Spleen (tissue), 11 donors: ENCODE measurements around the gene KCTD20. TPM values are rescaled to one million over a fixed set of nuclear protein-coding genes. Genes with fewer than 3 reads are reported as not detected.
A peak's percentile ranks its signal among the peaks of the same experiment; 100 is the strongest.

Experiments used
- DNase-seq: peaks from one replicate; pipeline ENCODE4 v3.0.0-alpha.2; 2020
- H3K27ac ChIP-seq, 8 donors: fragments of 200-600 bp; sonication (generic) in 7 of 8; 1 replicate in 4 of 8; 2 replicates in 4 of 8; pipeline versions ENCODE4 v1.5.0 to v1.8.0; 2016 to 2021; ENCODE audit warnings: inconsistent platforms in 4 of 8, mild to moderate bottlenecking in 4 of 8, moderate library complexity in 1 of 8
- H3K27me3 ChIP-seq, 7 donors: fragments of 200-600 bp; sonication (generic) in 6 of 7; replicated peaks in 1 of 7; 1 replicate in 4 of 7; 2 replicates in 3 of 7; pipeline versions ENCODE4 v1.5.0 to v1.8.0; 2016 to 2021; ENCODE audit warnings: inconsistent platforms in 3 of 7, mild to moderate bottlenecking in 1 of 7
- H3K36me3 ChIP-seq, 6 donors: fragments of 200-600 bp; sonication (generic) in 5 of 6; 1 replicate in 4 of 6; 2 replicates in 2 of 6; pipeline versions ENCODE4 v1.5.0 to v1.8.0; 2016 to 2021; ENCODE audit warnings: inconsistent platforms in 2 of 6
- H3K4me1 ChIP-seq, 6 donors: fragments of 200-600 bp; sonication (generic) in 5 of 6; 1 replicate in 3 of 6; 2 replicates in 3 of 6; pipeline versions ENCODE4 v1.5.0 to v1.8.0; 2016 to 2021; ENCODE audit warnings: inconsistent platforms in 3 of 6
- H3K4me3 ChIP-seq, 8 donors: fragments of 200-600 bp; sonication (generic) in 7 of 8; 1 replicate in 4 of 8; 2 replicates in 4 of 8; pipeline versions ENCODE4 v1.5.0 to v1.8.0; 2016 to 2021; ENCODE audit warnings: inconsistent platforms in 4 of 8, mild to moderate bottlenecking in 4 of 8, moderate library complexity in 2 of 8
- H3K9me3 ChIP-seq, 8 donors: fragments of 200-600 bp; sonication (generic) in 7 of 8; 1 replicate in 4 of 8; 2 replicates in 4 of 8; pipeline versions ENCODE4 v1.5.0 to v1.8.0; 2016 to 2021; ENCODE audit warnings: inconsistent platforms in 4 of 8
- CTCF ChIP-seq, 11 experiments: fragments of 200-600 bp in 7 of 11; fragments of 450-650 bp in 4 of 11; sonication (generic) in 4 of 11; IDR thresholded peaks in 8 of 11; conservative IDR thresholded peaks in 3 of 11; 1 replicate in 7 of 11; 2 replicates in 4 of 11; pipeline versions ENCODE4 v1.4.0 to v1.8.0; 2016 to 2021; ENCODE audit warnings: antibody characterized with exemption in 11 of 11, inconsistent platforms in 4 of 11, mild to moderate bottlenecking in 1 of 11
- POLR2A ChIP-seq, 3 donors: fragments of 450-650 bp; IDR thresholded peaks; one replicate each; pipeline ENCODE4 v1.5.1; 2017; ENCODE audit warnings: antibody characterized with exemption in 3 of 3, mild to moderate bottlenecking in 1 of 3
- POLR2AphosphoS5 ChIP-seq, 3 donors: sonication (generic); formaldehyde crosslinking; IDR thresholded peaks; one replicate each; pipeline ENCODE4 v1.5.1; 2017; ENCODE audit warnings: antibody characterized with exemption in 3 of 3
- WGBS, 5 donors: extraction: QIAGEN DNeasy Blood & Tissue Kit in 3 of 5; methylation state at CpG; one replicate each; pipeline versions ENCODE4 v1.1.5 to v1.1.7; 2013 to 2018; 5-methylcytosine and 5-hydroxymethylcytosine counted together
- intact Hi-C: fragments of 100-400 bp; cut with DNase I; formaldehyde crosslinking; loops from one replicate; pipeline ENCODE4 v1.15.0; 2023; ENCODE audit warnings: low total_unique reads
- polyA plus RNA-seq, 3 donors: library from polyadenylated mRNA; stranded (reverse); fragments of 200-250 nt; gene quantifications; one replicate each; pipeline ENCODE4 v1.2.1, GENCODE V29; 2013
- total RNA-seq, 7 donors: library from RNA; depleted of rRNA in 3 of 7; stranded (reverse); fragments of >200 nt in 3 of 7; fragmentation: NEBNext Ultra II Directional in 4 of 7; extraction: Animal tissue kit (Norgen Biotek cat#: 25700) in 4 of 7; gene quantifications; one replicate each; pipeline versions ENCODE4 v1.1.0 to v1.2.1, GENCODE V29; 2016 to 2021
- donor health status: healthy with polysubstance abuse.
- donor health status: DM: no; HTN: no; CAD: no; lungs with moderate emphysema.
- donor health status: DM: no; HTN: no; CAD: no.
- donor health status: Bipolar disorder and iron deficiency.
- donor health status: healthy.
- donor health status: DM: no; HTN: no; CAD: no.
- donor health status: DM: yes; HTN: yes; CAD: no.

Gene KCTD20
- total and polyA plus RNA-seq, 10 donors, result 12.8 to 65.9 (median 51.4) TPM

- H3K27me3 ChIP-seq, result no peaks in the 10 kb centered on the region
- no peak for DNase-seq
- H3K36me3 ChIP-seq, result peaks cover 0 to 90% (median 47%) of the 10 kb centered on the region in 6 donors
- no peak overlapping the region for H3K4me3 ChIP-seq
- intact Hi-C loops, result no loop called here
- TF ChIP-seq POLR2A (IDR thresholded peaks at IDR 0.05) (no peak), POLR2AphosphoS5 (IDR thresholded peaks at IDR 0.05) (no peak), CTCF (IDR thresholded peaks at IDR 0.05 in 8 of 11, conservative IDR thresholded peaks at IDR 0.05 in 3 of 11) (no peak)
- H3K27ac ChIP-seq, result no peak overlapping the region
- no peaks in the 10 kb centered on the region for H3K9me3 ChIP-seq
- H3K4me1 ChIP-seq, result peaks cover 0 to 20% (median 4%) of the 10 kb centered on the region in 6 donors
Observed at GRCh38 chr6:36488221-36488620, 45.4 kb downstream of the KCTD20 start.

- DNase-seq, result no peak
- H3K4me3 ChIP-seq, result no peak overlapping the region
- WGBS, 5 donors, result 89 to 94% (median 94%) methylated on average over 4 of the region's 4 CpGs
- no peak for TF ChIP-seq POLR2A (IDR thresholded peaks at IDR 0.05)
- TF ChIP-seq CTCF (IDR thresholded peaks at IDR 0.05 in 8 of 11, conservative IDR thresholded peaks at IDR 0.05 in 3 of 11), result no peak
- TF ChIP-seq POLR2AphosphoS5 (IDR thresholded peaks at IDR 0.05), result peak in 1 of 3 donors; percentile 8
- intact Hi-C loops, result no loop called here
- peaks cover 0 to 31% (median 6%) of the 10 kb centered on the region in 6 donors for H3K4me1 ChIP-seq
- H3K36me3 ChIP-seq, result peaks cover 0 to 90% (median 48%) of the 10 kb centered on the region in 6 donors
- no peaks in the 10 kb centered on the region for H3K27me3 ChIP-seq
- no peak overlapping the region for H3K27ac ChIP-seq
- no peaks in the 10 kb centered on the region for H3K9me3 ChIP-seq
Observed at GRCh38 chr6:36489426-36489825, 46.6 kb downstream of the KCTD20 start.

GRCh38 chr6:36491378-36491965 is 48.7 kb downstream of the KCTD20 start:
- Histone ChIP-seq H3K27ac (peak overlapping the region in 1 of 8 donors; percentile 78), H3K4me3 (no peak overlapping the region), H3K27me3 (no peaks in the 10 kb centered on the region), H3K4me1 (peaks cover 0 to 31% (median 8%) of the 10 kb centered on the region in 6 donors), H3K9me3 (no peaks in the 10 kb centered on the region), H3K36me3 (peaks cover 3 to 90% (median 49%) of the 10 kb centered on the region in 6 donors)
- intact Hi-C loops, result no loop called here
- WGBS, 5 donors, result 93 to 97% (median 93%) methylated on average over 7 of the region's 7 CpGs
- DNase-seq, result no peak
- TF ChIP-seq POLR2AphosphoS5 (IDR thresholded peaks at IDR 0.05) (no peak), CTCF (IDR thresholded peaks at IDR 0.05 in 8 of 11, conservative IDR thresholded peaks at IDR 0.05 in 3 of 11) (no peak), POLR2A (IDR thresholded peaks at IDR 0.05) (no peak)

GRCh38 chr6:36492092-36492491 is 49.3 kb downstream of the KCTD20 start:
- Histone ChIP-seq H3K36me3 (peaks cover 3 to 90% (median 49%) of the 10 kb centered on the region in 6 donors), H3K4me3 (no peak overlapping the region), H3K4me1 (peaks cover 0 to 31% (median 8%) of the 10 kb centered on the region in 6 donors), H3K27ac (peak overlapping the region in 3 of 8 donors; percentile 78 to 86 (median 80)), H3K9me3 (no peaks in the 10 kb centered on the region), H3K27me3 (no peaks in the 10 kb centered on the region)
- DNase-seq, result no peak
- TF ChIP-seq POLR2AphosphoS5 (IDR thresholded peaks at IDR 0.05) (no peak), POLR2A (IDR thresholded peaks at IDR 0.05) (no peak), CTCF (IDR thresholded peaks at IDR 0.05 in 8 of 11, conservative IDR thresholded peaks at IDR 0.05 in 3 of 11) (no peak)
- 91 to 95% (median 94%) methylated on average over 4 of the region's 4 CpGs for WGBS, 5 donors
- intact Hi-C loops, result no loop called here
